CD14-positive monocyte (primary cell): ENCODE data around the gene EYS. TPM values are rescaled to one million over a fixed set of nuclear protein-coding genes. Genes with fewer than 3 reads are reported as not detected.

ENCODE experiments used
- DNase-seq, 3 donors: peaks; one replicate each; pipeline ENCODE4 v3.0.0-alpha.2; 2011 to 2022
- H2AFZ ChIP-seq: 2 replicates; pipeline ENCODE4 v1.6.0; 2012; ENCODE audit warnings: mild to moderate bottlenecking, low read depth, low read length, inconsistent platforms; ENCODE audit not compliant: insufficient read depth, poor library complexity, severe bottlenecking
- H3K27ac ChIP-seq, 2 donors: 1 replicate in 1 of 2; 2 replicates in 1 of 2; pipeline ENCODE4 v1.5.1; 2012 to 2013; ENCODE audit warnings: low read length in 2 of 2, control low read depth in 1 of 2, inconsistent platforms in 1 of 2, low read depth in 1 of 2, mild to moderate bottlenecking in 1 of 2
- H3K27me3 ChIP-seq, 2 donors: one replicate each; pipeline versions ENCODE4 v1.6.0 to v1.6.1; 2011 to 2013; ENCODE audit warnings: low read length in 2 of 2; ENCODE audit not compliant: control insufficient read depth in 2 of 2, insufficient read depth in 2 of 2
- H3K36me3 ChIP-seq, 2 donors: replicated peaks in 1 of 2; 1 replicate in 1 of 2; 2 replicates in 1 of 2; pipeline versions ENCODE4 v1.5.1 to v1.6.1; 2012 to 2013; ENCODE audit warnings: low read length in 2 of 2, control low read depth in 1 of 2, inconsistent platforms in 1 of 2, mild to moderate bottlenecking in 1 of 2; ENCODE audit not compliant: insufficient read depth in 2 of 2, control insufficient read depth in 1 of 2
- H3K4me1 ChIP-seq, 2 donors: 1 replicate in 1 of 2; 2 replicates in 1 of 2; pipeline versions ENCODE4 v1.5.1 to v1.6.1; 2012 to 2013; ENCODE audit warnings: low read length in 2 of 2, control low read depth in 1 of 2, inconsistent platforms in 1 of 2, mild to moderate bottlenecking in 1 of 2, moderate library complexity in 1 of 2; ENCODE audit not compliant: insufficient read depth in 2 of 2, control insufficient read depth in 1 of 2
- H3K4me2 ChIP-seq: replicated peaks from 2 replicates; pipeline ENCODE3; 2012; ENCODE audit warnings: low read length, moderate library complexity, mild to moderate bottlenecking; ENCODE audit not compliant: poor library complexity, severe bottlenecking; ENCODE audit errors: extremely low read depth
- H3K4me3 ChIP-seq, 3 experiments: fragments of 200-600 bp in 1 of 3; sonication (generic) in 1 of 3; replicated peaks in 1 of 3; 1 replicate in 2 of 3; 2 replicates in 1 of 3; pipeline ENCODE4 v1.5.1; 2011 to 2013; ENCODE audit warnings: low read length in 3 of 3, mild to moderate bottlenecking in 3 of 3, control low read depth in 2 of 3, low read depth in 2 of 3, inconsistent platforms in 1 of 3, moderate library complexity in 1 of 3
- H3K79me2 ChIP-seq: 2 replicates; pipeline ENCODE4 v1.6.0; 2012; ENCODE audit warnings: mild to moderate bottlenecking, control low read depth, inconsistent platforms, low read length, moderate library complexity; ENCODE audit not compliant: insufficient read depth
- H3K9ac ChIP-seq: 2 replicates; pipeline ENCODE4 v1.6.0; 2017; ENCODE audit warnings: low read length, mild to moderate bottlenecking; ENCODE audit not compliant: insufficient read depth, poor library complexity, severe bottlenecking
- H3K9me3 ChIP-seq, 2 donors: replicated peaks in 1 of 2; 1 replicate in 1 of 2; 2 replicates in 1 of 2; pipeline versions ENCODE4 v1.5.1 to v1.6.1; 2012 to 2013; ENCODE audit warnings: low read length in 2 of 2, control low read depth in 1 of 2; ENCODE audit not compliant: control insufficient read depth in 1 of 2, insufficient read depth in 1 of 2
- H4K20me1 ChIP-seq: 2 replicates; pipeline ENCODE4 v1.6.0; 2012; ENCODE audit warnings: mild to moderate bottlenecking, low read length, control low read depth, moderate library complexity; ENCODE audit not compliant: insufficient read depth
- H3K27ac Mint-ChIP-seq, 7 donors: one replicate each; pipeline ENCODE4 v1.8.0; 2020; ENCODE audit warnings: mild to moderate bottlenecking in 7 of 7, mixed read lengths in 7 of 7, moderate library complexity in 6 of 7, inconsistent platforms in 2 of 7
- H3K27me3 Mint-ChIP-seq, 3 donors: one replicate each; pipeline ENCODE4 v1.8.0; 2021 to 2022; ENCODE audit warnings: low read depth in 3 of 3, mild to moderate bottlenecking in 3 of 3, mixed read lengths in 3 of 3, moderate library complexity in 3 of 3, inconsistent platforms in 1 of 3
- H3K36me3 Mint-ChIP-seq, 2 donors: one replicate each; pipeline ENCODE4 v1.8.0; 2020; ENCODE audit warnings: mixed read lengths in 2 of 2, inconsistent platforms in 1 of 2, mild to moderate bottlenecking in 1 of 2
- H3K4me1 Mint-ChIP-seq: one replicate; pipeline ENCODE4 v1.8.0; 2020; ENCODE audit warnings: mild to moderate bottlenecking, mixed read lengths
- H3K4me3 Mint-ChIP-seq, 2 donors: one replicate each; pipeline ENCODE4 v1.8.0; 2020; ENCODE audit warnings: mild to moderate bottlenecking in 2 of 2, mixed read lengths in 2 of 2, moderate library complexity in 1 of 2
- H3K9me3 Mint-ChIP-seq, 7 donors: one replicate each; pipeline ENCODE4 v1.8.0; 2020 to 2022; ENCODE audit warnings: mixed read lengths in 7 of 7, mild to moderate bottlenecking in 6 of 7, moderate library complexity in 6 of 7, inconsistent platforms in 2 of 7
- CTCF ChIP-seq: fragments of 200-600 bp; IDR thresholded peaks from one replicate; pipeline ENCODE4 v1.8.0; 2022; ENCODE audit warnings: antibody characterized with exemption, mild to moderate bottlenecking
- WGBS: methylation state at CpG from one replicate; pipeline ENCODE4 v1.1.5; 2013; ENCODE audit warnings: missing lambda C conversion rate; ENCODE audit not compliant: insufficient coverage; 5-methylcytosine and 5-hydroxymethylcytosine counted together
- intact Hi-C, 2 donors: fragments of 100-400 bp; cut with micrococcal nuclease; formaldehyde crosslinking; loops; one replicate each; pipeline versions ENCODE4 v1.15.0 to v1.15.1; 2023
- polyA plus RNA-seq, 3 donors: library from polyadenylated mRNA; depleted of rRNA in 1 of 3; unstranded in 2 of 3; stranded (reverse) in 1 of 3; fragments of 300-500 nt in 2 of 3; fragments of >200 nt in 1 of 3; fragmentation: Illumina TruSeq in 2 of 3; gene quantifications; 1 replicate in 2 of 3; 2 replicates in 1 of 3; pipeline ENCODE4 v1.2.3, GENCODE V29; 2012 to 2021

EYS gene
- polyA plus RNA-seq, 3 donors, result 0.01 to 0.03 TPM; not detected in 1

GRCh38 chr6:65745614-65746013, 38.6 kb upstream of the EYS start:
- no peaks in the 10 kb centered on the region for H3K36me3 ChIP-seq
- no peak for TF ChIP-seq CTCF

GRCh38 chr6:65728879-65729479, 22.0 kb upstream of the EYS start:
- no peaks in the 10 kb centered on the region for H3K79me2 ChIP-seq
- no peaks in the 10 kb centered on the region for H3K9me3 ChIP-seq
- H4K20me1 ChIP-seq, result no peaks in the 10 kb centered on the region
- WGBS, result 20% methylated on average over 1 of the region's 3 CpGs
- no peak overlapping the region for H3K4me3 Mint-ChIP-seq
- no peak for DNase-seq
- no peak overlapping the region for H3K4me3 ChIP-seq
- H3K27ac Mint-ChIP-seq, result no peak overlapping the region
- no peaks in the 10 kb centered on the region for H3K36me3 ChIP-seq
- H2AFZ ChIP-seq, result no peak overlapping the region
- H3K27me3 ChIP-seq, result no peaks in the 10 kb centered on the region
- no peak overlapping the region for H3K4me2 ChIP-seq
- H3K36me3 Mint-ChIP-seq, result no peaks in the 10 kb centered on the region
- intact Hi-C loops, result no loop called here
- H3K9ac ChIP-seq, result no peak overlapping the region
- no peak for TF ChIP-seq CTCF
- H3K4me1 ChIP-seq, result no peaks in the 10 kb centered on the region
- H3K9me3 Mint-ChIP-seq, result peaks cover 0 to 13% (median 3%) of the 10 kb centered on the region in 7 donors
- H3K27me3 Mint-ChIP-seq, result peaks cover 0 to 2% (median 0%) of the 10 kb centered on the region in 3 donors
- H3K4me1 Mint-ChIP-seq, result no peaks in the 10 kb centered on the region
- no peak overlapping the region for H3K27ac ChIP-seq

More at GRCh38 chr6:65745614-65746013, 38.6 kb upstream of the EYS start:
- Histone ChIP-seq H3K27ac (no peak overlapping the region), H3K79me2 (no peaks in the 10 kb centered on the region), H3K27me3 (no peaks in the 10 kb centered on the region), H3K4me1 (no peaks in the 10 kb centered on the region), H3K4me2 (no peak overlapping the region), H3K4me3 (no peak overlapping the region), H3K9ac (no peak overlapping the region), H4K20me1 (no peaks in the 10 kb centered on the region), H3K9me3 (peaks cover 27 to 28% of the 10 kb centered on the region in 2 donors), H2AFZ (no peak overlapping the region)
- Mint-ChIP-seq H3K9me3 (peaks cover 8 to 33% (median 16%) of the 10 kb centered on the region in 7 donors), H3K27me3 (no peaks in the 10 kb centered on the region), H3K4me3 (no peak overlapping the region), H3K27ac (no peak overlapping the region), H3K4me1 (no peaks in the 10 kb centered on the region), H3K36me3 (no peaks in the 10 kb centered on the region)
- intact Hi-C loops, result no loop called here
- no peak for DNase-seq
- 90% methylated on average over 1 of the region's 2 CpGs for WGBS
